ENCODE results near the gene PRKCE. TPM values are rescaled to one million over a fixed set of nuclear protein-coding genes. Genes with fewer than 3 reads are reported as not detected.

PRKCE gene
- total and polyA plus RNA-seq, 2 of the 8 experiments (the other 6 are each of a cell fraction or from before 2014, with no cell fraction given), result 0.54 to 2.1 TPM

DNA sequence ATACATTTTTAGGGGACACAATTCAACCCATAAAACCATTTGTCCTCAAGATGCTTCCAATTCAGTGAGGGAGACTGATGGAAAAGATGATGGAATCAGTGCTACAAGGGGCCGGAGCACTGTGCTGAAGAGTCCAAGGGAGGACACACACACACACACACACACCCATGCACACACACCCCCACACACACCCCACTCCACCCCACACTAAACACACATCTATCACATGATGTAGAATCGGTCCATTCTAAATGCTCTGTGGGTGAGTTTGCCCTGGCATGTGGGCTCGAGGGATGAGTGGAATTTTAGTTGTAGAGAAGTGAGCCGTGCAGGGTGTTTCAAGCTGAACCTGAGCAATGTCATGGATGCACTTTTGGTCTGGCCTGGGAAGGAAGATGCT is 41.1 kb downstream of the PRKCE start:
- H2BK5ac ChIP-seq (ENCODE audit: low read depth, low read length), result no peak overlapping the region
- no peak overlapping the region for H3K23ac ChIP-seq (ENCODE audit: insufficient read length)
- H3K14ac ChIP-seq (ENCODE audit: insufficient read length), result no peak overlapping the region
- FAIRE-seq (no peak), DNase-seq (ENCODE audit: low read depth in 1 of 2, low spot score in 2 of 2) (no peak)
- 89% methylated on average over 4 of the region's 4 CpGs; no CpG with 5 or more reads in 1 of the 2 experiments for WGBS, 2 experiments (ENCODE audit: extremely low coverage in 1 of 2, insufficient coverage in 1 of 2, insufficient read length in 1 of 2, insufficient replicate concordance in 2 of 2, low coverage in 1 of 2, low lambda C conversion rate in 2 of 2, missing lambda C conversion rate in 1 of 2)
- POLR2A ChIA-PET (ENCODE audit: partially characterized antibody), result no interaction called here
- H3K4me1 ChIP-seq (replicated peaks in 1 of 4; ENCODE audit: control insufficient read depth in 3 of 4, insufficient read depth in 4 of 4, low read length in 3 of 4), result no peaks in the 10 kb centered on the region
- H3K23me2 ChIP-seq (ENCODE audit: low read depth, low read length), result peaks cover 2% of the 10 kb centered on the region; the same call in 1 of the 2 replicates
- no peaks in the 10 kb centered on the region for H3K9me3 ChIP-seq (ENCODE audit: insufficient read depth in 2 of 2, low read depth in 1 of 2, low read length in 1 of 2)
- CTCF ChIA-PET (ENCODE audit: partially characterized antibody), result no interaction called here
- H3K79me1 ChIP-seq (ENCODE audit: low read depth, low read length), result no peaks in the 10 kb centered on the region
- no peak overlapping the region for H2BK12ac ChIP-seq (ENCODE audit: low read depth, low read length)
- H2BK20ac ChIP-seq (ENCODE audit: low read length), result no peak overlapping the region
- H3K79me2 ChIP-seq (ENCODE audit: control insufficient read depth in 1 of 2, insufficient read depth in 2 of 2, low read length in 2 of 2), result no peaks in the 10 kb centered on the region
- H3K4me2 ChIP-seq (ENCODE audit: insufficient read depth in 1 of 2, low read depth in 2 of 2, low read length in 2 of 2), result no peak overlapping the region
- no peaks in the 10 kb centered on the region for H4K20me1 ChIP-seq (replicated peaks in 1 of 2; ENCODE audit: control insufficient read depth in 1 of 2, insufficient read depth in 2 of 2, low read length in 2 of 2)
- H4K5ac ChIP-seq (ENCODE audit: insufficient read length, low read depth, low read length), result no peak overlapping the region
- no peak overlapping the region for H3K56ac ChIP-seq (replicated peaks; ENCODE audit: insufficient read length, low read depth, low read length)
- no peaks in the 10 kb centered on the region for H3K36me3 ChIP-seq (ENCODE audit: control insufficient read depth in 2 of 4, insufficient read depth in 4 of 4, low read length in 3 of 4)
- no peak overlapping the region for H2BK120ac ChIP-seq (replicated peaks; ENCODE audit: low read depth, low read length)
- no peak overlapping the region for H3K4me3 ChIP-seq (ENCODE audit: extremely low read depth in 1 of 4, insufficient read depth in 2 of 4, low read depth in 3 of 4, low read length in 4 of 4)
- no peak overlapping the region for H3K18ac ChIP-seq (ENCODE audit: extremely low read depth, low read length)
- H4K91ac ChIP-seq (replicated peaks; ENCODE audit: insufficient read length, low read length), result no peak overlapping the region
- H3K4ac ChIP-seq (replicated peaks; ENCODE audit: insufficient read length, low read depth, low read length), result no peak overlapping the region
- no peak overlapping the region for H2AK5ac ChIP-seq (ENCODE audit: low read depth, low read length)
- no peak overlapping the region for H4K8ac ChIP-seq (ENCODE audit: extremely low read depth, insufficient read depth, low read length)
- peaks cover 0 to 1% (median 0%) of the 10 kb centered on the region in 4 experiments; a peak in 1 of 7 replicates for H3K27me3 ChIP-seq (replicated peaks in 1 of 4; ENCODE audit: control insufficient read depth in 3 of 4, extremely low read depth in 1 of 4, insufficient read depth in 3 of 4, low read length in 3 of 4)
- H2AFZ ChIP-seq (ENCODE audit: low read length), result no peak overlapping the region
- H2BK15ac ChIP-seq (ENCODE audit: low read length), result no peak overlapping the region
- H3K9ac ChIP-seq (replicated peaks in 1 of 4; ENCODE audit: extremely low read depth in 1 of 4, low read depth in 3 of 4, low read length in 3 of 4), result no peak overlapping the region
- no peak overlapping the region for H3K27ac ChIP-seq (ENCODE audit: low read depth, low read length)
- TF ChIP-seq RBBP5 (IDR thresholded peaks at IDR 0.05; ENCODE audit: borderline replicate concordance, low read depth, low read length) (no peak), ZNF274 (IDR thresholded peaks at IDR 0.05; ENCODE audit: borderline replicate concordance, extremely low read depth, low read length) (no peak), TCF12 (IDR thresholded peaks at IDR 0.05; ENCODE audit: low read depth, low read length) (no peak), SP4 (IDR thresholded peaks at IDR 0.05; ENCODE audit: low read length) (no peak), MAFK (IDR thresholded peaks at IDR 0.05; ENCODE audit: low read depth, low read length) (no peak), EP300 (IDR thresholded peaks at IDR 0.05; ENCODE audit: borderline replicate concordance in 1 of 2, low read depth in 2 of 2, low read length in 2 of 2) (no peak), JUND (IDR thresholded peaks at IDR 0.05; ENCODE audit: low read length) (no peak), SUZ12 (IDR thresholded peaks at IDR 0.05; ENCODE audit: low read length) (no peak), RFX5 (IDR thresholded peaks at IDR 0.05; ENCODE audit: borderline replicate concordance, low read depth, low read length) (no peak), ASH2L (IDR thresholded peaks at IDR 0.05; ENCODE audit: low read length) (no peak), SRF (IDR thresholded peaks at IDR 0.05; ENCODE audit: low read depth, low read length) (no peak), GABPA (IDR thresholded peaks at IDR 0.05; ENCODE audit: borderline replicate concordance, insufficient read depth, low read length) (no peak), KDM5A (IDR thresholded peaks at IDR 0.05; ENCODE audit: low read length) (no peak), POLR2A (IDR thresholded peaks at IDR 0.05; ENCODE audit: control extremely low read depth in 1 of 2, low read depth in 2 of 2, low read length in 2 of 2) (no peak), SP2 (IDR thresholded peaks at IDR 0.05; ENCODE audit: low read length) (no peak), TBP (IDR thresholded peaks at IDR 0.05; ENCODE audit: low read depth, low read length) (no peak)
